Activated naive CD8-positive, alpha-beta T cell treated with anti-CD3 and anti-CD28 coated beads, Interleukin-2, amount 50 U/mL, for 16 hours (primary cell): Measurements from ENCODE around the gene CALHM3.

Experiments
- DNase-seq: peaks from one replicate; pipeline ENCODE4 v3.0.0-alpha.2; 2020; ENCODE audit warnings: low read depth, low spot score

Gene CALHM3

DNA sequence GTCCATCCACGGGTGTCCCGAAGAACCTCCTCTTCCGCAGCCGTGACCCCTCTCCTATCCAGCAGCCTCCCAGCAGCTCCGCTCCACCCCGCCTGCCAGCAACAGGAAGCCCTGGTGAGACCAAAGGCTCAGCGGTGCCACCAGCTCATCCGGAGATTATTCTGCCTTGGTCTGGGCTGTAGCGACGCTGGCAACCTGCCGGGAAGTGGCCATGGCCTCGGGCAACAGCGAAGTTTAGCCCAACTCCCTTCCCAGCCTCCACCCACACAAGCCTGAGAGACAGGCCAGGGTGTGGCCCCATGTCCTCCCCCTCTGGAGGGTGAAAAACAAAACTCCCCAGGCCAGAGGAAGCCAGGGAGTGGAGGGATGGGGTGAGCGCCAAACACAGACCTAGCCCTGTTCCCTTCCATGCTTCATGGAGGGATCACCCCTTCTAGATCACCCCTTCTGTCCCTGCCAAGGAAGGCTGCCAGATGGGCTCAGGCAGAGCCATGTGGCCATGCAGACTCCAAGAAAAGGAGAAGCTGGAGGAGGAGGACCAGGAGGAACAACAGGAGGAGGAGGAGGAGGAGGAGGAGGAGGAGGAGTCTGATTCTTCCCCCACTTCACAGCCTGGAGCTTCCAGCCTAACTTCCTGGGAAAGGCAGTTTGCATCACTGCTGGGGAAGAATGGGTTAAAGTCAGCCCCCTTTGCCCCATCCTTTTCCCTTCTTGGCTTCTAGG, 27.8 kb downstream of the CALHM3 start:
- no peak for DNase-seq

DNA sequence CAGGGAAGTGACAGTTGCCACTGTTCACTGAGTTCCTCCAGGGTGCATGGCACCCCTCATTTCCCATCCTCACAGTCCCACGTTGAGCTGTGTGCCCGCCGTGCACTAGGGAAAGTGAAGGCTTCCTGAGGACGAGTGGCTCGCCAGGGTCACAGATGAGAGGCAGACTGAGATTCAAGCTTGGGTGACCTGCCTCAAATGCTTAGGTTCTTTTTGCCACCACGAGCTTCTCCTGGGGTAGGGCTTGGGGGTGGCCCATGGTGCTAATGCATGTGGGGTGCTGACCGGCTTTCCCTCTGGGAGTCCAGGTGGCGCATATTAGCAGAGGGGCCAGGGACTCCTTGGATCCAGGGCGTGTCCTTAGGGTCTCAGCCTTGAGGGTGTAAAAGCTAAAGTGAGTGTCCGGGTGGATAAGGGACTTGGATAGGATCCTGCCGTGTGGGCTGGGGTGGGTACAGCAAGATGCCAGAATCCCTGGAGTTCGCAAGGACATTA, 28.8 kb downstream of the CALHM3 start:
- DNase-seq: no peak

DNA sequence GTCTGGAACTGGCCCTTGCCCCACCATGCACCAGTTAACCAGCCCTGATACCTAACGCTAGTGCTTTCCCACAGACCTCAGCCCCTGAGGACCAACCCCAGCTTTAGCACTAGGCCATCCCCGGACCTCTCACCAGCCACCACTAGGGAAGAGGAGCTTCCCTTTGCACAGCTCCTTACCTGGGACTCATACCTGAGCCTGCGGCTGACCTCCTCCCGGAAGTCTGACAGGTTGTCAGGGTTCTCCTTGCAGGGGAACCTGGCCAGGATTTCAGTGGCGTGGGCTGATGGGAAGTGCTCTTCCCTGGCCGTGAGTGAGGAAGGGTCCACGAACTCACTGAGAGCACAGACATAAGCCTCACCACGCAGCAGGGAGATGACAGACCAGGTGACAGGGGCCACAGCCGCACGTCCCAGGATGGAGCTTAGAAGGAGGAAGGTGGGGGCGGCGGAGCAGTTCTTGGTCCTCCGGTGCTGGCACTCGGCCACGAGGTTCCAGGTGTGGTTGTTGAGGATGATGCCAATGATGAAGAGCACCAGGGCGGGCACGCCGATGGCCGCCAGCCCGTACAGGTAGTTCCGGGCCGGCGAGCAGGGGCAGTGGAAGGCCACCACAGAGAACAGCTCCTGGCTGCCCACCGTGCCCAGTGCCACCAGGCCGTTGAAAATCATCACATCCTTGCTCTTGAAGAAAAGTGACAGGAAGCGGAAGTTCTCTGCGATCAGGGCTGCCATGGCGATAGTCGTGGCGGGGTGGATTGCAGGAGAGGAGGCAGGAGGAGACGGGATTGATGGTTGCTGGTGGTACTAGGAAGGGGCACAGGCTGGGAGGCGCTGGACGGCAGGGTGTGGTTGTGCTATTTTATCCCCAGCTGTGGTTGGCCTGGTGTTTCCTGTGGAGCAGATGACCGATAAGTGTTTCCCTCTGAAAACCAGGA, 29.6 kb downstream of the CALHM3 start:
- no peak for DNase-seq

DNA sequence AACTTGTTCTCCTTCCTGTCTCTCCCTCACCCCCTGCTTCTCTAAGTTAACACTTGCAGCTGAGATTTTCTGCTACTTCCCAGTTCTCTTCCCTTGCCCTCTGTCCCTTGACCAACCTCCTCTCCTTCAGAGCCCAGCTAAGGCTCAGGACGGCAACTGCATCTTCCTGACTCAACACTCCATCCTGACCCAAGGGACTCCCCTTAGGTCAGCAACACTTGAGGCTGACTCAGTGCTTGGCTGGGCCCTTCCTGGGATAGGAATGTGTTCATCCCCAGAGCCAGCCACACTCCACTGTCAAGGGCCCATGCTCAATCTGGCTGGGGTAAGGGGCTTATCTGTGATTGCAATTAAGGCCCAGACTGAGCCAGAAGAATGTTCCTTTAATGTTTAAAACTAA, 30.3 kb downstream of the CALHM3 start:
- no peak for DNase-seq

DNA sequence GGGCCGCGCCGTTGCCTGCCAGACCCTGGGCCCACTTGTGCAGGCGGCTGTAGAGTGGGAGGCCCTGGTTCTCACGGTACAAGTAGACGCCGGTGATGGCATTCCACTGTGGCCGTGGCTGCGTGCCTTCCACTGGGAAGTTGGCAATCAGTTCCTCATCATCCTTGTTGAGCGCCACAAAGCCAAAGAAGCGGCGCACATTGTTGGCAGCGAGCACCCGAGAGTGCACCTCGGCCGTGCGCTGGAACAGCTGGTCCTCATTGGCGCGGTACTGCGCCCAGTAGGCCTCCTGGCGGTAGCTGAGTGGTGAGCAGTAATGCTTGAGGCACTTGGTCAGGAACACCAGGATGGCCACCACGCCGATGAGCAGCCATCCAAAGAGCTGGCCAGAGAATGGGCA, 31.9 kb downstream of the CALHM3 start:
- DNase-seq: no peak

DNA sequence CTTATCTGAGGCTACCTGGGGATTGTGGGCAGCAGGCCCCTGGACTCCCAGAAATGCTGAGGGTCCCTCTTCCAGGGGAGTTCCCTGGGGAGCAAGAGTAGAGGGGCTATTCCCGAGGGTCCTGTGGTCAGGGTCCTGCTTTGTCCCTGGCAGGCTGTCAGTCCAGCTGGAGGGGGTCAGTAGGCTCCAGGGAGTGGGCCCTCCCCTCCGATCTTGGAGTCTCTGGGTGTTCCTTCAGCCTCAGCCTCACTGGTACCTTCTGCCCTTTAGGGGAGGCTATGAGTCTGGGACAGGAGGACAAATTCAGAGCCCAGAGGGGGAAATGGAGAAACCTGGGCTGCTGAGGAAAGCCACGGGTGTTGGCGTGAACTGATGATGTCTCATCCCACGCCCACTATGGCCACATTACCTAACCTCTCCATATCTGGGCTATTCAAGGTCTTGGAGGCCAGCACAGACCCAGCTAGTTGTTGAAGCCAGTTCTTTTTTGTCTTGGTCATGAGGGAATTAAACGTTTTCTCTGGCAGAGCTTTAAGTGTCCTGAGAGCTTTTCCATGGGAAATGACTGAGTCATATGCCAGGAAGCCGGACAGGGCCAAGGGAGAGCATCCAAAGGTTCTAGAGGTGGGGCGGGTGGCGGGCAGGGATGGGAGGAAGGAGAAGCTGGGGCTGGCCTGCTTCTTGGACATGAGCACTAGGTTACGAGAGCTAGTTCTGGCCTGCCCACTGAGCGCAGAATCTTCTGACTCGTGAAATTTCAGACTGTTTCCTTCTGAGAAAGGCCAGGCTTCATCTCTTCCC, 33.1 kb downstream of the CALHM3 start:
- no peak for DNase-seq

DNA sequence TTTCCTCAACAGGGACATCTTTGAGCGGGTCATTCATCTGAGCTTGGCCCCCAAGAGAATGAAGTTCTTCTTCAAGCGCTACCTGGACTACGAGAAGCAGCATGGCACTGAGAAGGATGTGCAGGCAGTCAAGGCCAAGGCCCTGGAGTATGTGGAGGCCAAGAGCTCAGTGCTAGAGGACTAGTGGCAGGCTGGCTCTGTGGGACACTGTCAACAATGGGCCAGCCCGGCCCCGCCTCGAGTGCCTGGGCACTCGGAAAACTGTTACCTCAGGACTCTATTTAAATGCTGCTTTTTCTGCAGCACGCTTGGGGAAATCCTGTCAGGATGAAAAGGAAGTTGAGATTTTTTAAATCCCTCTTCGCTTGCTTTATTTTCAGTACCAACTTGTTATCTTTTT, 33.7 kb downstream of the CALHM3 start:
- no peak for DNase-seq

DNA sequence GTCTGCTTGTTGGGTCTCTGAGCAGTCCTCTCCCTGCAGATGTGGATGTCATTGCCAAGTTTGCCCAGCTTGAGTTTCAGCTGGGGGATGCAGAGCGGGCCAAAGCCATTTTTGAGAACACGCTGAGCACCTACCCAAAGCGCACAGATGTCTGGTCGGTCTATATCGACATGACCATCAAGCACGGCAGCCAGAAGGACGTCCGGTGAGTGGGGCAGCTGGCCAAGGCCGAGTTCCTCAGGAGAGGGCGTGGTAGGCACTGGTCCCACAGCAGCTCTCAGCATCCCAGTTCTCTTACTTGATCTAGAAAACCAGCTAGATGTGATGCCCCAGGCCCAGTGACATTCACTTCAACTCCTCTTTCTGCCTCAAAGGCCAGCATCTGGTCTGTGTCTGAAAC, 34.6 kb downstream of the CALHM3 start:
- no peak for DNase-seq

DNA sequence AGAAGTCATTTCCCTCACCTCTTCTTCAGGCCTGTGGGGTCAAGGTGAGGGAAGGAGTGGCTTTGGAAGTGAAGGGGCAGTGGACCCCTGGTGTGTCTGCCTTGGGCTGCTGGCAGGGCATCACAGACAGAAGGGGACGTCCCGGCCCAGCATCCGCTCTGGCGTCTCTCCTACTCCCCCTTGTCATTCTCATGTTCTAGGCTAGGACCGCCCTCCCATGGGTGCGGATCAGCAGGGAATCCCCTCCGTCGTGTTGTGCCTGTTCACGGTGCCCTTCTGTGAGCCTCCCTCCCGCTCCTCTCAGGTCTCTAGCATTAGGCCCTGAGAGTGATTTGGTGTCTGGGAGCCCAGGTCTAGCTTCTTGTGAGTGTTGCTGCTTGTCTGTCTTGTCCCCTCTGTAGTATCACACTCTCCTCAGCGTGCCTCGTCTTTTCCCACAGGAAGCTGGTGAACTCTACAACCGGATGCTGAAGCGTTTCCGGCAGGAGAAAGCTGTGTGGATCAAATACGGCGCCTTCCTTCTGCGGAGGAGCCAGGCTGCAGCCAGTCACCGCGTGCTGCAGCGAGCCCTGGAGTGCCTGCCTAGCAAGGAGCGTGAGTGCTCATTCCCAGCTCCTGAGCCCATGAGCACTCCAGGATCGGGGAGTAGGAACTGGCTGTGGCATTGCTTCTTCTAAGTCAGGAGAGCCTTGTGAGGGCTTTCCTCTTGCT, 35.4 kb downstream of the CALHM3 start:
- no peak for DNase-seq

DNA sequence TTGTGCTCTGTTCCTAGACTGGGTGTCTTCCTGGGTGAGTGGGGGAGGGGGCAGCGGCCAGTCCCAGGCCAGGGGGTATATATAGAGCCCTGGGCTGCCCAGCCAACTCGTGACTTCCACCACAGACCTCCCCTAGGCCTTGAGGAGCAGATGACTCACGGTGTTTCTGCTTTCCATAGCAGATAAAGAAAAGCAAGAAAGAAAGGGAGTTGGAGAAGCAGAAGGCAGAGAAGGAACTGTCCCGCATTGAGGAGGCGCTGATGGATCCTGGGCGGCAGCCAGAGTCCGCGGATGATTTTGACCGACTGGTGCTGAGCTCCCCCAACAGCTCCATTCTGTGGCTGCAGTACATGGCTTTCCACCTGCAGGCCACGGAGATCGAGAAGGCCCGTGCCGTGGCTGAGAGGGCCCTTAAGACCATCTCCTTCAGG, 37.0 kb downstream of the CALHM3 start:
- no peak for DNase-seq

DNA sequence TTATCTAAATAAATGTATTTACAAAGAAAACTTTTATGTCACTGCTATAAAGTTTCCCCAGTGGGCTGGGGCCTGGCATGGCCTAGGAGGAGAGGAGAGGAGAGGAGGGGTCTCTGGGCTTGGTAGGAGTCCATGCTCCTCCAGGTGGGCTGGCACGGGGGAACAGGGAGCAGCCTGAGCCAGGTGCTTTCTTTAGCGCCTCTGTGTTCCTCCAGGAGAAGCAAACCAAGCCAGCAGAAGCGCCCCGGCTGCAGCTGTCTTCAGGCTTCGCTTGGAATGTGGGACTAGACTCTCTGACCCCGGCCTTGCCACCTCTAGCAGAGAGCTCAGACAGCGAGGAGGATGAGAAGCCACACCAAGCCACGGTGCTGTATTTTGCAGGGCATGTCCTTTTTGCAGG, 37.4 kb downstream of the CALHM3 start:
- no peak for DNase-seq

DNA sequence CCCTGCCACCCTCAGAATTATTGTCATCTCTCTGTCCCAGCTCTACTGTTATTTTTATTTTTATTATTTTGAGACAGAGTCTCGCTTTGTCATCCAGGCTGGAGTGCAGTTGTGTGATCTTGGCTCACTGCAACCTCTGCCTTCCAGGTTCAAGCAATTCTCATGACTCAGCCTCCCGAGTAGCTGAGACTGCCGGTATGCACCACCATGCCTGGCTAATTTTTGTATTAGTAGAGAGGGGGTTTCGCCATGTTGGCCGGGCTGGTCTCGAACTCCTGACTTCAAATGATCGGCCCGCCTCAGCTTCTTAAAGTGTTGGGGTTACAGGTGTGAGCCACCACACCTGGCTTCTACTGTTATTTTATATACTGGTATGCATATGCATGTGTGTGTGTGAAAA, 37.8 kb downstream of the CALHM3 start:
- DNase-seq: no peak

DNA sequence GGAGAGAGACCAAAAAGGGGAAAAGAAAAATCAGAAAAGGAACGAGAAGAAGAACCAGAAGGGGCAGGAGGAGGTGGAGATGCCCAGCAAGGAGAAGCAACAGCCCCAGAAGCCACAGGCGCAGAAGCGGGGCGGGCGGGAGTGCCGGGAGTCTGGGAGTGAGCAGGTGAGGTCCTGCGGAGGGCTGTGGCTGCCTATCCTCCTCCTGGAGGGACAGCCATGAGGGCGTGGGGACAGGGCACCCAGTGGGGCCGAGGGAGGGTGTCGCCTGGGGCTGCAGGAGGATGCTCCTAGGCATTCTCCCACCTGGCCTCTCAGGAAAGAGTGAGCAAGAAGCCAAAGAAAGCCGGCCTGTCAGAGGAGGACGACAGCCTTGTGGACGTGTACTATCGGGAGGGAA, 38.6 kb downstream of the CALHM3 start:
- no peak for DNase-seq

DNA sequence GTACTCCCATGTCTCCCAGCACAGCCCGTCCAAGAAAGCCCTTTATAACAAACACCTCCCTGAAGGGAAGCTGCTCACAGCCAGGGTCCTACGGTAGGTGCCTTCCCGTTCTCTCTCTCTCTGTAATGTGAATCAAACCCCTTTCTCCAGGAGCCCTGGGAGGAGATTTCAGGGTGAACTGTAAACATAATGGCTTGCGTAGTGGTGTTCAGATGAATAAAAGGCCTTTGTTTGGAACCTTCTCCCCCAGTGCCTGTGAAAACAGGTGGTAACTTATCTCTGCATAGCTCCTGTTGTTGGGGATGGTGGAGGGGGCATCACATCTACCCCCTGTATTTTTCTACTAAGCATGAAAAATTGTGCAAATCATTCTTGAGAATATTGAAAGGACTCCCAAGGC, 39.3 kb downstream of the CALHM3 start:
- no peak for DNase-seq

DNA sequence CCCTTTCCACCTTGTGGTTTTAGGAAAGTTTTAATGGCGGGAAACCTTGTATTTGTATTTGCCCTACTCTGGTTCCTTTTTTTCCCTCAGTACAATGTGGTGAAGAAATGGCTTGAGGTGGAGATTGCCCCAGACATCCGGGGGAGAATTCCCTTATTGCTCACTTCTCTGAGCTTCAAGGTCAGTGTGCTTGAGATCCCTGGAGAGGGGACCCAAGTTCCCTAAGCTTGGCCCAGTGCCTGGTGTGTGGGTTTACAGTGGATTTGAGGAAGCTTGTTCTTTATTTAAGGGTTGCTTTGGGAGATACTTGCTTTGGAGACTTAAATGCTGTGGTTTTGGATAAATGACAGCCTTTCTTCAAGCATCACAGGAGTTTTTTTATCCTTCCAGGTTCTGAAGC, 45.2 kb downstream of the CALHM3 start:
- DNase-seq: no peak

DNA sequence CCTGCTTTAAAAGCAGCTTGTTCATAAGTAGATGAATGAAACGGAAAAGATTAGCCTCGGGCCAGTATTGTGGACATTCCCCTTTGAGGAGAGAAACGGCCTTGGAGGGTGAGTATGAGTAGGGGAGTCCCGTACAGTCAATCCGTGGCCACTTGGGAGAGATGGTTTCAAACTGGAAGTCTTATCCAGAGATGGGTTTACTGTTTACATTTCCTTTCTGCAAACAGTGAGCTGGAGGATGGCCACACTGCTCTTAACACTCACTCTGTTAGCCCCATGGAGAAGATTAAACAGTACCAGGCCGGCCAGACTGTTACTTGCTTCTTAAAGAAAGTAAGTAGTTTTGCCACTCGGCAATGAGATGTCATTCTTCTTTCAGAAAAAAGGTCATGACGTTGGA, 47.1 kb downstream of the CALHM3 start:
- DNase-seq: no peak

DNA sequence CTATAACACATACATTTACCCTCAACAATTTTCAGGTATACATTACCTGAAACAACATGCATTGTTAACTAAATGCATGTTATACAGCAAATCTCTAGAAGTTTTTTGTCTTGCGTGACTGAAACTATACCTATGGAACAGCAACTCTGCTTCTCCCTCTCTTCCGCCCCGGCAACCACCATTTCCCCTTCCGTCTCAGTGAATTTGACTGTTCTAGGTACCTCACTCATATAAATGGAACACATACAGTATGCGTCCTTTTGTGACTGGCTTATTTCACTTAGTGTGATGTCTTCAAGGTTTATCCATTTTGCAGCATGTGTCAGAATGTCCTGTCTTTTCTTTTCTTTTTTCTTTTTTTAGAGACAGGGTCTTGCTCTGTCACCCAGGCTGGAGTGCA, 49.4 kb downstream of the CALHM3 start:
- DNase-seq: no peak

DNA sequence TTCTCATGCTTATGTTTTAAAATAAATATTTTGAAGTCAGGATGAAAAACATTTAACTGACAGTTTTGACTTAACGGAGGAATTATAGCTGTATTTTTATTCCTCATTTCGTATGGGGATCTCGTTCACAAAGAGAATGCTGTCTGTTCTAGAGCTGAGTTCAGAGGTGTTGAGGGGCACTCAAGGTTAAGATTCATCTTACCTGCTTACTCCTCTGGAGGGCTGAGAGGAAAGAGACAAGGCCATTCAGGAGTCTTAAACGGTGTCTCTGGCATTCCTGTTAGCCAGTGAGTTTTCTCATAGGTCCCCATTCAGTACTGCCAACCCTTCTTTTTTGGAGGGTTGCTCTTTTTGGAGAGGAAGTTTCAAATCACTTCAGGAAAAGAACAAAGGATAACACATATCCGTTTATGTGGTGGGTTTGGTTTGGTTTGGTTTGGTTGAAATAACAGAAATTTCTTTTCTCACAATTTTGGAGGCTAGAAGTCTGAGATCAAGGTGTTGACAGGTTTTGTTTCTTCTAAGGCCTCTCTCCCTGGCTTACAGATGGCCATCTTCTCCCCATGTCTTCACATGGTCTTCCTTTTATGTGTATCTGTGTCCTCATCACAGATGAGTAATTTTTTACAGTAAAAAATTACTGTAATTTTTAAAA, 49.9 kb downstream of the CALHM3 start:
- DNase-seq: no peak

DNA sequence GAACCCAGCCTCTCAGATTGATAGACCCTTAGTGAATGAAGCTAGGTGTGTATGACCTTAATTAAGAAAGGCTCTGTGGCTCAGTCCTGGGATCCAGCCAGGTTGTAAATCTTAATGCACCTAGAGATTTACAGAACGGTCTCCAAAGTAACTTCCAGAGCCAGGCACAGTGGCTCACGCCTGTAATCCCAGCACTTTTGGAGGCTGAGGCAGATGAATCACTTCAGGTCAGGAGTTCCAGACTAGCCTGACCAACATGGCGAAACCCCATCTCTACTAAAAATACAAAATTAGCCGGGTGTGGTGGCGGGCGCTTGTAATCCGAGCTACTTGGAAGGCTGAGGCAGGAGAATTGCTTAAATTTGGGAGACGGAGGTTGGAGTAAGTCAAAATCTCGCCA, 51.2 kb downstream of the CALHM3 start:
- no peak for DNase-seq

DNA sequence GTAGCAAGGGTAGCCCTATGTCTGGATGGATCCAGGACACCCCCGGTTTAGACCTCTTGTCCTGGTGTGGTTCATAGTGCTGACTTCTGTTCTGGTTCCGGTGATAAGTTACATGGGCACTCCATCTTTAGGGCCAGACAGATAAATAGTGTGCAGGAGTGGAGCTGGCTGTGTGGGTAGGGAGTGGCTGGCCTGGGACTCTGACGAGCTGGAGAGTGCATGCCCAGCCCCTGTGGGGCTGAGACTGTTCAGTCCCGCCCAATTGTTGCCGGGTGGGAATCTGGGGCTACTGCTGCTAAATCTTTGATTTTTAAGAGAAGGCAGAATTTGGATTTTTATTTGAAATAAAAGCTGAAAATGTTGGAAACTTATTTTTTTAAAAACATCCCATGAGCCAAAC, 55.3 kb downstream of the CALHM3 start:
- DNase-seq: no peak
